BJ (cell line): ENCODE measurements around the gene TSHZ2. TPM values are rescaled to one million over a fixed set of nuclear protein-coding genes. Genes with fewer than 3 reads are reported as not detected.

Experiments
- CTCF ChIA-PET: fragments of 350-600 bp; formaldehyde crosslinking; extraction: SDS; loops from one replicate; lab custom pipeline; 2021; ENCODE audit warnings: antibody characterized with exemption, inconsistent platforms; lab: Yijun Ruan, JAX
- POLR2A ChIA-PET: fragments of 300-600 bp; sonication (Branson Sonifier 250); formaldehyde crosslinking; extraction: SDS; loops from one replicate; lab custom pipeline; 2021; ENCODE audit warnings: antibody characterized with exemption; lab: Charles Lee
- DNase-seq: peaks from one replicate; pipeline ENCODE4 v3.0.0-alpha.2; 2011; ENCODE audit warnings: low read depth
- H3K27me3 ChIP-seq: 2 replicates; pipeline ENCODE4 v1.6.0; 2011; ENCODE audit warnings: low read length; ENCODE audit not compliant: control insufficient read depth, insufficient read depth
- H3K36me3 ChIP-seq: 2 replicates; pipeline ENCODE4 v1.5.1; 2011; ENCODE audit warnings: low read length; ENCODE audit not compliant: control insufficient read depth, insufficient read depth
- H3K4me3 ChIP-seq: 2 replicates; pipeline ENCODE4 v1.5.1; 2011; ENCODE audit warnings: low read depth, mild to moderate bottlenecking, control low read depth, low read length
- CTCF ChIP-seq: IDR thresholded peaks from 2 replicates; pipeline ENCODE4 v1.5.1; 2011; ENCODE audit warnings: low read depth, mild to moderate bottlenecking, control low read depth, inconsistent platforms, low read length, moderate library complexity; ENCODE audit not compliant: insufficient read depth
- polyA plus RNA-seq: library from polyadenylated mRNA; depleted of rRNA; stranded (reverse); fragments of >200 nt; gene quantifications from 2 replicates; pipeline ENCODE4 v1.2.3, GENCODE V29; 2011

The TSHZ2 gene
- polyA plus RNA-seq, 1 experiment: not detected

- no peaks in the 10 kb centered on the region for H3K27me3 ChIP-seq
- H3K36me3 ChIP-seq: no peaks in the 10 kb centered on the region
- ChIA-PET POLR2A (no interaction called here), CTCF (interaction anchor here (0.5 to 1.4 kb wide), 2 partner anchors 693 to 911 kb away, joined by 4 to 6 read pairs; no protein-coding TSS in a partner anchor)
- no peak for TF ChIP-seq CTCF
- no peak for DNase-seq
- no peak overlapping the region for H3K4me3 ChIP-seq
Observed at GRCh38 chr20:53222932-53223331, 250.8 kb downstream of the TSHZ2 start.

- POLR2A ChIA-PET: no interaction called here
- Histone ChIP-seq H3K36me3 (no peaks in the 10 kb centered on the region), H3K27me3 (no peaks in the 10 kb centered on the region), H3K4me3 (no peak overlapping the region)
- CTCF ChIA-PET: interaction anchor here (0.7 to 1.9 kb wide), 3 partner anchors 8 to 912 kb away, joined by 3 to 6 read pairs (median 6); no protein-coding TSS in a partner anchor
- TF ChIP-seq CTCF: no peak
- DNase-seq: no peak
Observed at GRCh38 chr20:53223626-53224172, 251.5 kb downstream of the TSHZ2 start.

- Histone ChIP-seq H3K36me3 (no peaks in the 10 kb centered on the region), H3K4me3 (no peak overlapping the region), H3K27me3 (no peaks in the 10 kb centered on the region)
- TF ChIP-seq CTCF: no peak
- CTCF ChIA-PET: interaction anchor here (1.9 kb wide), 1 partner anchor 9 kb away, joined by 6 read pairs; no protein-coding TSS in a partner anchor
- POLR2A ChIA-PET: no interaction called here
- DNase-seq: peak; percentile 3
Observed at GRCh38 chr20:53224851-53225250, 252.7 kb downstream of the TSHZ2 start.

GRCh38 chr20:53226826-53227225, 254.7 kb downstream of the TSHZ2 start:
- Histone ChIP-seq H3K36me3 (no peaks in the 10 kb centered on the region), H3K4me3 (no peak overlapping the region), H3K27me3 (no peaks in the 10 kb centered on the region)
- ChIA-PET CTCF (no interaction called here), POLR2A (no interaction called here)
- no peak for TF ChIP-seq CTCF
- no peak for DNase-seq

- no peaks in the 10 kb centered on the region for H3K27me3 ChIP-seq
- ChIA-PET POLR2A (no interaction called here), CTCF (interaction anchor here (1.4 kb wide), 1 partner anchor 8 kb away, joined by 3 read pairs; no protein-coding TSS in a partner anchor)
- DNase-seq: no peak
- TF ChIP-seq CTCF: no peak
- H3K36me3 ChIP-seq: no peaks in the 10 kb centered on the region
- H3K4me3 ChIP-seq: no peak overlapping the region
Observed at GRCh38 chr20:53227523-53227922, 255.4 kb downstream of the TSHZ2 start.
